Measurements from ENCODE around the gene MZB1. TPM values are rescaled to one million over a fixed set of nuclear protein-coding genes. Genes with fewer than 3 reads are reported as not detected.

Gene MZB1
- total RNA-seq (ENCODE audit: unreplicated experiment) = not detected
- long read RNA-seq = 0 reads

DNA sequence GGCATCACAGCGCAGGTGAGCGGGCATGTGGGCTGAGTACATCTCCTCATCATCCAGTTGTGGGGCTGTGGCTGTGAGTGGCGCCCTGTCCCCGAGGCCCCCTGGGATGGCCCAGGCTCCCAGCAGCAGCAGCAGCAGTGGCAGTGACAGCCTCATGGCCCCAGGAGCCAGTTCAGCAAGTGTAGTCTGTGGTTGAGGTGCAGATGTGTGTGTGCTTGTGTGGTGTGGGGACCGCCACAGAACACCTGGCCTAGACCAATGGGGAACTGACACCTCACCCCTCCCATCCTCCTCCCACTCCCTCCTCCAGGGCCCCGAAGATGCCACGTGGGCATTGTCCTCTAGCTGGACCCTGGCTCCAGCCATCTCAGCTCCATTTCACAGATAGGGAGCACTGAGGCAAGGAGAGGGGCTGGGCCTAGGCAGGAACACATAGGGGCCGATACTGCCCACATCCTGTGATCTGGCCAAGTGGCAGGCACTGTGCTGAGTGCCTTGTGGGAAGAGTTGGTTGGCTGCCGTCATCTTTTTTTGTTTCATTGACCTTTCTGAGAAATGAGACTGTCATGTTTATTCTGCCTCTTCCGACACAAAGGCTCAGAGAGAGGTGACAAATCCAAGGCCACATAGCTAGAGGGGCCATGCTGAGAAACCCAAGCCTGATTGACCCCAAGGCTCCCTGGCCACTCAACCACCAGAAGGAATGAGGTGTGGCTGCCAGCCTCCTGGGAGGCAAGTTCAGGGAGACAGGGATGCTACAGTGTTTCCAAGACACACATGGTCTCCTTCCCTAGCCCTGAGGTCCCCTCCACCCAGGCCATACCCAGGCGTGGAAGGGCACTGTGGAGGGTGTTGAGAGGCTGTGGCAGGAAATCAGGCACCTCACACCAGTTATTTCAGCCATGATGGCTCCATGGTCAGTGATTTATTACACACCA lies at the start of gene MZB1:
MZB1 (minus strand) TSS at position 213 of the 938 bp plus-strand sequence; CDS start at position 156, 57 bp downstream.
- Mint-ChIP-seq H3K27ac (ENCODE audit: unreplicated experiment) (no peak within 1 kb of the TSS), H3K9me3 (ENCODE audit: unreplicated experiment) (no peaks in the 10 kb centered on the region), H3K4me1 (ENCODE audit: low read depth, unreplicated experiment) (peaks cover 3% of the 10 kb centered on the region), H3K36me3 (ENCODE audit: unreplicated experiment) (no peaks in the 10 kb centered on the region), H3K27me3 (ENCODE audit: unreplicated experiment) (peaks cover 10% of the 10 kb centered on the region), H3K4me3 (ENCODE audit: unreplicated experiment) (no peak within 1 kb of the TSS)
- DNase-seq = no peak
- TF ChIP-seq CTCF (IDR thresholded peaks at IDR 0.05; ENCODE audit: partially characterized antibody, unreplicated experiment) = no peak

DNA sequence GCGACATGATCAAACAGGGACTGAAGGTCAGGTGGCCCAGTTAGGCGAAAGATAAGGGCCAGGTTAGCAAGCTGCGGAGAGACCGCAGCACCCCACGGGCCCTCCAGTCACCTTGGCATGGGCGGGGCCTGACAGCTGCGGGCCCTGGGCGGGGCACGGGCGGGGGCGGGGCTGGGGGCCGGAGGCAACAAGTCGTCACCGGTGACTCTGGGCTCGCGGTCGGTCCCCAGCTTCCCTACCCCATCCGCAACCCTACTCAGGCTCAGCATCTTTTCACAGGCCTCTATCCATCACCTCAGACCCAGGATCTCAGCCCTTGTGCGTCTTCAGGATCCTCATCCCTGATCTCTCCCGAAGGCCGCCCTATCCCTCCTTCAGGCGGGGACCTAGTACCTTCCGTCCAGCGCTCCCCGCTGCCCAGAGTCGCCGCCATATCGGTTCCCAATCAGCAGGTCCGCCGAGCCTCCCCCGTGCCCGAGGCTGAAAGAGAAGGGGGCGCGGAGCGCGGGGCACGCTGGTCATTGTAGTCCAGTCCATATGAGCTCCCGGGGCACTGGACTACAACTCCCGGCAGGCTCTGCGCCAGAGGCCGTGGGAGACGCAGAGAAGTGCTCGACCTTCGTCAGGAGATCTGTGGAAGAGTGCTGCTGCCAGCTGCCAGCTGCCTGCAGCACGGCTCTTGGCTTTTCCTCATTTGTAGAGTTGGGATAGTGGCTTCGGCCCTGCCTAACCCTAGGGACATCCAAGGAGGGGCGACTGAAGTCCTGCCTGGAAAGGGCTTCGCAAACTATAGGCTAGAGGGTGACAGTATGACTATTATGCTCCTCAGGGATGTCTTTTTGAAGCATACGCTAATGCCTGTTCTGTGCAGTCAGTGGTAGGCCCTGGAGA lies 49.5 kb upstream of the MZB1 start, which contains the start of gene DNAJC18:
DNAJC18 (minus strand) TSS at position 513 of the 891 bp plus-strand sequence; CDS start at position 433, 80 bp downstream.
- Mint-ChIP-seq H3K4me3 (ENCODE audit: unreplicated experiment) (peak within 1 kb of the TSS; percentile 94), H3K27ac (ENCODE audit: unreplicated experiment) (peak within 1 kb of the TSS; percentile 100)

GRCh38 chr5:139438707-139439012 lies 48.9 kb upstream of the MZB1 start:
- peak overlapping the region; percentile 94 for H3K4me3 Mint-ChIP-seq (ENCODE audit: unreplicated experiment)
- peaks cover 20% of the 10 kb centered on the region for H3K4me1 Mint-ChIP-seq (ENCODE audit: low read depth, unreplicated experiment)
- peak overlapping the region; percentile 100 for H3K27ac Mint-ChIP-seq (ENCODE audit: unreplicated experiment)
- no peak for DNase-seq
- peaks cover 7% of the 10 kb centered on the region for H3K27me3 Mint-ChIP-seq (ENCODE audit: unreplicated experiment)
- no peak for TF ChIP-seq CTCF (IDR thresholded peaks at IDR 0.05; ENCODE audit: partially characterized antibody, unreplicated experiment)
- H3K36me3 Mint-ChIP-seq (ENCODE audit: unreplicated experiment) = no peaks in the 10 kb centered on the region
- peaks cover 10% of the 10 kb centered on the region for H3K9me3 Mint-ChIP-seq (ENCODE audit: unreplicated experiment)

More for the DNA sequence above, 49.5 kb upstream of the MZB1 start, which contains the start of gene DNAJC18:
- no peaks in the 10 kb centered on the region for H3K36me3 Mint-ChIP-seq (ENCODE audit: unreplicated experiment)
- peaks cover 10% of the 10 kb centered on the region for H3K9me3 Mint-ChIP-seq (ENCODE audit: unreplicated experiment)
- peaks cover 22% of the 10 kb centered on the region for H3K4me1 Mint-ChIP-seq (ENCODE audit: low read depth, unreplicated experiment)
- TF ChIP-seq CTCF (IDR thresholded peaks at IDR 0.05; ENCODE audit: partially characterized antibody, unreplicated experiment) = no peak
- DNase-seq = peak; percentile 98
- H3K27me3 Mint-ChIP-seq (ENCODE audit: unreplicated experiment) = peaks cover 7% of the 10 kb centered on the region

- no peak for DNase-seq
- Mint-ChIP-seq H3K4me3 (ENCODE audit: unreplicated experiment) (no peak overlapping the region), H3K4me1 (ENCODE audit: low read depth, unreplicated experiment) (peaks cover 17% of the 10 kb centered on the region), H3K27ac (ENCODE audit: unreplicated experiment) (no peak overlapping the region), H3K36me3 (ENCODE audit: unreplicated experiment) (no peaks in the 10 kb centered on the region), H3K27me3 (ENCODE audit: unreplicated experiment) (peaks cover 7% of the 10 kb centered on the region), H3K9me3 (ENCODE audit: unreplicated experiment) (peaks cover 10% of the 10 kb centered on the region)
- TF ChIP-seq CTCF (IDR thresholded peaks at IDR 0.05; ENCODE audit: partially characterized antibody, unreplicated experiment) = no peak
Observed at GRCh38 chr5:139435676-139436075, 46.0 kb upstream of the MZB1 start.

All from glutamatergic neuron (in vitro differentiated cells).